Smooth muscle cell (in vitro differentiated cells): ENCODE measurements around the gene GOLGA7B. TPM values are rescaled to one million over a fixed set of nuclear protein-coding genes. Genes with fewer than 3 reads are reported as not detected.

Experiments
- DNase-seq: peaks from one replicate; lab custom pipeline; 2025; ENCODE audit not compliant: unreplicated experiment; lab: John Stamatoyannopoulos, UW
- H2AFZ ChIP-seq: fragments of 200-600 bp; sonication (generic); 2 replicates; pipeline ENCODE4 v1.6.0; 2016; ENCODE audit warnings: antibody characterized with exemption, low read depth, mild to moderate bottlenecking
- H3F3A ChIP-seq: fragments of 200-600 bp; sonication (generic); 2 replicates; pipeline ENCODE4 v1.6.0; 2017; ENCODE audit warnings: antibody characterized with exemption, low read depth
- H3K27ac ChIP-seq: fragments of 200-600 bp; sonication (generic); 2 replicates; pipeline ENCODE4 v1.5.1; 2016; ENCODE audit warnings: low read depth, mild to moderate bottlenecking
- H3K27me3 ChIP-seq: fragments of 200-600 bp; sonication (generic); 2 replicates; pipeline ENCODE4 v1.6.1; 2016; ENCODE audit warnings: low read depth, mild to moderate bottlenecking
- H3K36me3 ChIP-seq: fragments of 200-600 bp; sonication (generic); 2 replicates; pipeline ENCODE4 v1.5.1; 2016; ENCODE audit warnings: low read depth
- H3K4me1 ChIP-seq: fragments of 200-600 bp; sonication (generic); 2 replicates; pipeline ENCODE4 v1.5.1; 2016; ENCODE audit warnings: low read depth
- H3K4me2 ChIP-seq: fragments of 200-600 bp; sonication (generic); 2 replicates; pipeline ENCODE4 v1.6.0; 2016; ENCODE audit warnings: mild to moderate bottlenecking
- H3K4me3 ChIP-seq: fragments of 200-600 bp; sonication (generic); 2 replicates; pipeline ENCODE4 v1.5.1; 2016; ENCODE audit warnings: mild to moderate bottlenecking
- H3K79me2 ChIP-seq: fragments of 200-600 bp; sonication (generic); 2 replicates; pipeline ENCODE4 v1.6.0; 2016; ENCODE audit warnings: low read depth, mild to moderate bottlenecking
- H3K9ac ChIP-seq: fragments of 200-600 bp; sonication (generic); 2 replicates; pipeline ENCODE4 v1.6.0; 2016; ENCODE audit warnings: low read depth
- H3K9me3 ChIP-seq: fragments of 200-600 bp; sonication (generic); replicated peaks from 2 replicates; pipeline ENCODE4 v1.5.1; 2016; ENCODE audit warnings: low read depth
- H4K20me1 ChIP-seq: fragments of 200-600 bp; sonication (generic); 2 replicates; pipeline ENCODE4 v1.6.0; 2016; ENCODE audit warnings: low read depth
- WGBS: methylation state at CpG from one replicate; pipeline ENCODE4 v1.1.7; 2016; ENCODE audit warnings: low lambda C conversion rate; 5-methylcytosine and 5-hydroxymethylcytosine counted together
- polyA plus RNA-seq: library from polyadenylated mRNA; unstranded; fragments of >200 nt; fragmentation: Nextera tagmentation; extraction: Ambion mirVana; gene quantifications from 2 replicates; pipeline ENCODE4 v1.2.1, GENCODE V29; 2016
- total RNA-seq: library from RNA; depleted of rRNA; stranded (reverse); fragments of >200 nt; gene quantifications from 2 replicates; pipeline ENCODE4 v1.2.3, GENCODE V29; 2014
- TF ChIP-seq, protein P1 (sequence below): fragments of 200-600 bp; sonication (generic); IDR thresholded peaks from 2 replicates; pipeline ENCODE4 v1.5.1; 2017; ENCODE audit warnings: borderline replicate concordance, mild to moderate bottlenecking, antibody characterized with exemption; ENCODE audit not compliant: insufficient read depth, poor library complexity, severe bottlenecking

Gene GOLGA7B
- total and polyA plus RNA-seq, 2 experiments from 2014 or later, result not detected

DNA sequence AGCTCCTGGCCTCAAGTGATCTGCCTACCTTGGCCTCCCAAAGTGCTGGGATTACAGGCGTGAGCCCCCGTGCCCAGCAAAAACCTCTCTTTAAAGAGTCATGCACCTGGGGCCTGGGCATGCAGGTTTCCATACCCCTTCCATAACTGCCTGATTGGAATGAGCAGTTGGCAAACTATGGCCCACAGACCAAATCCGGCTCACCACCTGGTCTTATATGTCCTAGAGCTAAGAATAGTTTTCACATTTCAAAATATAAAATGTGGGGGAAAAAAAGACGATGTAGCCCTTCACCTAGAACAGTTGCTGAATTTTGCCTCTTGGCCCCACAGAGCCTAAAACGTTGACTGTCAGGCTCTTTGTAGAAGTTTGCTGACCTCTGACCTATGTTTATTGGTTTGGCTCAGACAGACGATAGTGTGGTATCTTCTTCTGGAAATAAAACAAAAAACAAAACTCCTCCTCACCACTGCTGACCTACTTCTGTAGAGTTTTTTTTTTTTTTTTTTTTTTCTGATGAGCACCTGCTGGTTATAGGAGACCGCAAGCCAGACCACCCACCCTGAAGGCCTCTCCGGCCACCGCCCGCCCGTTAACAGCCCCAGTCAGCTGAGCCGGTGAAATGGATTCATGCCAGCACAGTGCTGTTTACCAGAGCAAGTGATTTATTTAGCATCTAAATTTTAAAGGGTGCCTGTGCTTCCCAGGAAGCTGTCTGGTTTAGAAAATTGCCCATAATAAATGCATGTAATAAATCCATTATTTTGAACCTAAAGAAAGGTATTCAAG, 44.4 kb upstream of the GOLGA7B start:
- TF ChIP-seq, protein P1, sequence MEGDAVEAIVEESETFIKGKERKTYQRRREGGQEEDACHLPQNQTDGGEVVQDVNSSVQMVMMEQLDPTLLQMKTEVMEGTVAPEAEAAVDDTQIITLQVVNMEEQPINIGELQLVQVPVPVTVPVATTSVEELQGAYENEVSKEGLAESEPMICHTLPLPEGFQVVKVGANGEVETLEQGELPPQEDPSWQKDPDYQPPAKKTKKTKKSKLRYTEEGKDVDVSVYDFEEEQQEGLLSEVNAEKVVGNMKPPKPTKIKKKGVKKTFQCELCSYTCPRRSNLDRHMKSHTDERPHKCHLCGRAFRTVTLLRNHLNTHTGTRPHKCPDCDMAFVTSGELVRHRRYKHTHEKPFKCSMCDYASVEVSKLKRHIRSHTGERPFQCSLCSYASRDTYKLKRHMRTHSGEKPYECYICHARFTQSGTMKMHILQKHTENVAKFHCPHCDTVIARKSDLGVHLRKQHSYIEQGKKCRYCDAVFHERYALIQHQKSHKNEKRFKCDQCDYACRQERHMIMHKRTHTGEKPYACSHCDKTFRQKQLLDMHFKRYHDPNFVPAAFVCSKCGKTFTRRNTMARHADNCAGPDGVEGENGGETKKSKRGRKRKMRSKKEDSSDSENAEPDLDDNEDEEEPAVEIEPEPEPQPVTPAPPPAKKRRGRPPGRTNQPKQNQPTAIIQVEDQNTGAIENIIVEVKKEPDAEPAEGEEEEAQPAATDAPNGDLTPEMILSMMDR, result no peak
- Histone ChIP-seq H3K4me1 (no peaks in the 10 kb centered on the region), H4K20me1 (no peaks in the 10 kb centered on the region), H3K79me2 (no peaks in the 10 kb centered on the region), H3K36me3 (no peaks in the 10 kb centered on the region), H2AFZ (no peak overlapping the region), H3K9ac (no peak overlapping the region), H3K27me3 (peaks cover 8% of the 10 kb centered on the region), H3K4me3 (no peak overlapping the region), H3K4me2 (no peak overlapping the region), H3F3A (no peaks in the 10 kb centered on the region), H3K27ac (no peak overlapping the region), H3K9me3 (no peaks in the 10 kb centered on the region)
- 79% methylated on average over 12 of the region's 12 CpGs for WGBS
- DNase-seq, result no peak

DNA sequence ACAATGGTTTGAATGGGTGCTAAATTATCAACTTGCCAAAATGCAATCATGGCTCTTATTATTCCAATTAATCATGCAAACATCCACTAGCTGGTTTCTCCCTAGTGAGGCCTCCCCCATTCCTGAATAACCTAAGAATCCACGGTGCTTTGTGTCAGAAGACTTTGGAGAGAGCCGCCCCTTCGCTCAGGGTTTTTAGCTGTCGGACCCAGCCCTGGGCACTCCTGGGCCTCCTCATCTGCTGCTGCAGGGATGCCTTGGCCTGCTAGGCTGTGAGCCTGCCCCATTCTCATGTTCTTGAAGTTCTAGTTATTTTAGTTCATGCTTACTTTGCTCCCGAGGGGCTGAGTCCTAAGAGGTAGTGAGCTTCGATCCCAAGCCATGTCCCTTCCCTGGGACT, 43.7 kb upstream of the GOLGA7B start:
- H3K4me2 ChIP-seq, result no peak overlapping the region
- WGBS, result 89% methylated on average over 6 of the region's 6 CpGs
- no peak overlapping the region for H3K27ac ChIP-seq
- H3K4me3 ChIP-seq, result no peak overlapping the region
- H3K27me3 ChIP-seq, result peaks cover 8% of the 10 kb centered on the region
- DNase-seq, result no peak
- no peaks in the 10 kb centered on the region for H4K20me1 ChIP-seq
- TF ChIP-seq, protein P1, result no peak
- H3K79me2 ChIP-seq, result no peaks in the 10 kb centered on the region
- no peaks in the 10 kb centered on the region for H3K4me1 ChIP-seq
- no peaks in the 10 kb centered on the region for H3K9me3 ChIP-seq
- H2AFZ ChIP-seq, result no peak overlapping the region
- no peaks in the 10 kb centered on the region for H3F3A ChIP-seq
- no peaks in the 10 kb centered on the region for H3K36me3 ChIP-seq
- no peak overlapping the region for H3K9ac ChIP-seq

DNA sequence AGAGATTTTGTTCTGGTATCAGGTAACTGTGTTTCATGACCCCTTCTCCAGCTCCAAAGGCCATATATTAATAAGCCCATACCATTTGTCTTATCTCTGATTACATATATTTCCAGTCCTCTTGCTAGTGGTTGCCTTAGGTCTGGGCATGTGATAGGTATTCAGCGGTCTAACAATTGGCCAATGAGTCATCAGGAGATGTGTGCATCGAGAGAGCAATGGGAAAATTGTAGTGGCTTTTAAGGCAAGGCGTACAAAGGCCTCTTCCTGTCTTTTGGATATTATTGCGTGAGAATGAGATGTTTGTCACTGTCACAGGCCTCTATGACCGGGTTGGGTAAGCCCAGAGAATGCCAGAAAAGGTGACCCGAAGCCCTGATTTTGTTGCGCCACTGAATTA, 39.2 kb upstream of the GOLGA7B start:
- Histone ChIP-seq H3K9ac (no peak overlapping the region), H3K27ac (no peak overlapping the region), H3K4me2 (no peak overlapping the region), H2AFZ (no peak overlapping the region), H3K4me1 (no peaks in the 10 kb centered on the region), H3K79me2 (no peaks in the 10 kb centered on the region), H3K27me3 (no peaks in the 10 kb centered on the region), H3F3A (no peaks in the 10 kb centered on the region), H3K4me3 (no peak overlapping the region), H3K36me3 (no peaks in the 10 kb centered on the region), H3K9me3 (no peaks in the 10 kb centered on the region), H4K20me1 (no peaks in the 10 kb centered on the region)
- WGBS, result 81% methylated on average over 7 of the region's 7 CpGs
- TF ChIP-seq, protein P1, result no peak
- no peak for DNase-seq

DNA sequence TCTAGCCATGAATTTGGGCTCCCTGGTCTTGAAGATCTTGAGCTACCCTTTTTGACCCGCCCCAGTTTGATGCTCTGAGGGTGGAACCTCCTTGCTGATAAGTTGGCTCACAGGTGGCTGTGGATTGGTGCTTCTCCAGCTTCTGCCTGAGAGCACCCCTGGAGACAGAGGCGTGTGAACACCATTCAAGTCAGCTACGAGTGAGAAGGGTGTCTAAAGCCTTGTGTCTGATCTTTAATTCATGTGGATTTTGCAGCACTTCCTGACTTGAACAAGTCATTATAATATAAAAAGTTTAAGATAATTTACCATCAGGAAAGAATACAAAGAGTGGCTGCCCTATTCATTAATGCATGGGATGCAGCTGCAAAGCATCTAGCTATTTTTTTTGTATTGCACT, 37.7 kb upstream of the GOLGA7B start:
- no peaks in the 10 kb centered on the region for H4K20me1 ChIP-seq
- H3K27me3 ChIP-seq, result no peaks in the 10 kb centered on the region
- H3K9me3 ChIP-seq, result no peaks in the 10 kb centered on the region
- no peak overlapping the region for H2AFZ ChIP-seq
- no peak overlapping the region for H3K4me2 ChIP-seq
- TF ChIP-seq, protein P1, result no peak
- H3K36me3 ChIP-seq, result no peaks in the 10 kb centered on the region
- no peak overlapping the region for H3K9ac ChIP-seq
- no peak for DNase-seq
- H3K79me2 ChIP-seq, result no peaks in the 10 kb centered on the region
- WGBS, result 83% methylated on average over 3 of the region's 3 CpGs
- H3K4me1 ChIP-seq, result no peaks in the 10 kb centered on the region
- no peak overlapping the region for H3K27ac ChIP-seq
- no peaks in the 10 kb centered on the region for H3F3A ChIP-seq
- no peak overlapping the region for H3K4me3 ChIP-seq
